Peyer's patch (tissue), 4 donors: ENCODE data around the gene SLC10A1.

Experiments used
- CTCF ChIP-seq, 6 experiments: fragments of 450-650 bp in 4 of 6; fragments of 200-600 bp in 2 of 6; sonication (generic) in 1 of 6; IDR thresholded peaks; one replicate each; pipeline ENCODE4 v1.5.1; 2017 to 2019; ENCODE audit warnings: antibody characterized with exemption in 6 of 6, mild to moderate bottlenecking in 3 of 6, moderate library complexity in 1 of 6
- POLR2A ChIP-seq, 2 donors: fragments of 450-650 bp; IDR thresholded peaks; one replicate each; pipeline ENCODE4 v1.5.1; 2017; ENCODE audit warnings: antibody characterized with exemption in 2 of 2, mild to moderate bottlenecking in 2 of 2, moderate library complexity in 2 of 2

DNA sequence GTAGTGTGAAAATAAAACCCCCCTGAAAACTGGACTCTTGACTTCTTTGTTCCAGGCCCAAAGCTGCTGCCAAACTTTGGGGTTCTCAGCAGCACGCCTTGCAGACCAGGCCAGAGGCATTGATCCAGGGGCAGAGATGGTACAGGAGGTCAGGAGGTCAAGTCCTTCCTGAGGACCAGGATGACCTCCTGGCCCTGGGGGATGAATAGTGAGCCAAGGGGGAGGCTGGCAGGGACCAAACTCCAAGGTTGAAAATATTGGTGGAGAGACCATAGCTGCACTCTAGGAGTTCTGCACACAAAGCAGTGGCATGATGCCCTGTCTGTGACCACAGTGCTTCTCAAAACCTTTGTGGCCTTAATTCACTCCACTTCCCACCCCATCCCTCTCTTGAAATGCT, 12.1 kb downstream of the SLC10A1 start:
- no peak for TF ChIP-seq CTCF (IDR thresholded peaks at IDR 0.05)
- TF ChIP-seq POLR2A (IDR thresholded peaks at IDR 0.05): no peak
